ENCODE data around the gene ARHGAP40.

- TF ChIP-seq, protein P1, sequence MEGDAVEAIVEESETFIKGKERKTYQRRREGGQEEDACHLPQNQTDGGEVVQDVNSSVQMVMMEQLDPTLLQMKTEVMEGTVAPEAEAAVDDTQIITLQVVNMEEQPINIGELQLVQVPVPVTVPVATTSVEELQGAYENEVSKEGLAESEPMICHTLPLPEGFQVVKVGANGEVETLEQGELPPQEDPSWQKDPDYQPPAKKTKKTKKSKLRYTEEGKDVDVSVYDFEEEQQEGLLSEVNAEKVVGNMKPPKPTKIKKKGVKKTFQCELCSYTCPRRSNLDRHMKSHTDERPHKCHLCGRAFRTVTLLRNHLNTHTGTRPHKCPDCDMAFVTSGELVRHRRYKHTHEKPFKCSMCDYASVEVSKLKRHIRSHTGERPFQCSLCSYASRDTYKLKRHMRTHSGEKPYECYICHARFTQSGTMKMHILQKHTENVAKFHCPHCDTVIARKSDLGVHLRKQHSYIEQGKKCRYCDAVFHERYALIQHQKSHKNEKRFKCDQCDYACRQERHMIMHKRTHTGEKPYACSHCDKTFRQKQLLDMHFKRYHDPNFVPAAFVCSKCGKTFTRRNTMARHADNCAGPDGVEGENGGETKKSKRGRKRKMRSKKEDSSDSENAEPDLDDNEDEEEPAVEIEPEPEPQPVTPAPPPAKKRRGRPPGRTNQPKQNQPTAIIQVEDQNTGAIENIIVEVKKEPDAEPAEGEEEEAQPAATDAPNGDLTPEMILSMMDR (IDR thresholded peaks at IDR 0.05) = no peak
- TF ChIP-seq POLR2A (IDR thresholded peaks at IDR 0.05) = no peak
Observed at GRCh38 chr20:38566036-38566598, 35.5 kb upstream of the ARHGAP40 start.
